Duodenal mucosa (tissue), 2 donors: ENCODE results near the gene BRI3BP.
A peak's percentile ranks its signal among the peaks of the same experiment; 100 is the strongest.

Experiments used
- H3K27ac ChIP-seq: one replicate; pipeline ENCODE4 v1.7.0; 2013; ENCODE audit warnings: low read depth, low read length
- H3K27me3 ChIP-seq, 2 donors: one replicate each; pipeline ENCODE4 v1.7.0; 2013; ENCODE audit warnings: low read length in 2 of 2, control low read depth in 1 of 2; ENCODE audit not compliant: insufficient read depth in 2 of 2, control insufficient read depth in 1 of 2
- H3K36me3 ChIP-seq, 2 donors: one replicate each; pipeline ENCODE4 v1.7.0; 2013; ENCODE audit warnings: low read length in 2 of 2, control low read depth in 1 of 2; ENCODE audit not compliant: insufficient read depth in 2 of 2, control insufficient read depth in 1 of 2
- H3K4me1 ChIP-seq, 2 donors: one replicate each; pipeline ENCODE4 v1.7.0; 2013; ENCODE audit warnings: low read length in 2 of 2, control low read depth in 1 of 2; ENCODE audit not compliant: insufficient read depth in 2 of 2, control insufficient read depth in 1 of 2
- H3K4me3 ChIP-seq, 2 donors: one replicate each; pipeline ENCODE4 v1.7.0; 2013; ENCODE audit warnings: low read length in 2 of 2, low read depth in 1 of 2
- H3K9ac ChIP-seq, 2 donors: one replicate each; pipeline ENCODE4 v1.7.0; 2013; ENCODE audit warnings: low read length in 2 of 2, low read depth in 1 of 2
- H3K9me3 ChIP-seq, 2 donors: one replicate each; pipeline ENCODE4 v1.7.0; 2013; ENCODE audit warnings: low read length in 2 of 2, control low read depth in 1 of 2; ENCODE audit not compliant: control insufficient read depth in 1 of 2

Gene BRI3BP, protein sequence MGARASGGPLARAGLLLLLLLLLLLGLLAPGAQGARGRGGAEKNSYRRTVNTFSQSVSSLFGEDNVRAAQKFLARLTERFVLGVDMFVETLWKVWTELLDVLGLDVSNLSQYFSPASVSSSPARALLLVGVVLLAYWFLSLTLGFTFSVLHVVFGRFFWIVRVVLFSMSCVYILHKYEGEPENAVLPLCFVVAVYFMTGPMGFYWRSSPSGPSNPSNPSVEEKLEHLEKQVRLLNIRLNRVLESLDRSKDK

GRCh38 chr12:124993626-124994436, at the start of gene BRI3BP:
Gene BRI3BP (plus strand): TSS chr12:124993645. CDS start chr12:124993791, 146 bp downstream.
- H3K9me3 ChIP-seq = no peaks in the 10 kb centered on the region
- peak within 1 kb of the TSS; percentile 61 to 66 for H3K9ac ChIP-seq
- peak within 1 kb of the TSS; percentile 56 for H3K27ac ChIP-seq
- no peaks in the 10 kb centered on the region for H3K27me3 ChIP-seq
- H3K4me1 ChIP-seq = peaks cover 15 to 29% of the 10 kb centered on the region in 2 donors
- H3K4me3 ChIP-seq = peak within 1 kb of the TSS; percentile 91 to 95
- H3K36me3 ChIP-seq = no peaks in the 10 kb centered on the region

- Histone ChIP-seq H3K4me1 (no peaks in the 10 kb centered on the region), H3K27me3 (no peaks in the 10 kb centered on the region), H3K9me3 (no peaks in the 10 kb centered on the region), H3K4me3 (no peak overlapping the region), H3K27ac (no peak overlapping the region), H3K9ac (no peak overlapping the region), H3K36me3 (peaks cover 9 to 40% of the 10 kb centered on the region in 2 donors)
Observed at GRCh38 chr12:124946447-124946793, 47.0 kb upstream of the BRI3BP start.

- Histone ChIP-seq H3K36me3 (peaks cover 9 to 40% of the 10 kb centered on the region in 2 donors), H3K27me3 (no peaks in the 10 kb centered on the region), H3K4me3 (no peak overlapping the region), H3K9ac (no peak overlapping the region), H3K27ac (no peak overlapping the region), H3K4me1 (no peaks in the 10 kb centered on the region), H3K9me3 (no peaks in the 10 kb centered on the region)
Observed at GRCh38 chr12:124947013-124947412, 46.4 kb upstream of the BRI3BP start.

DNA sequence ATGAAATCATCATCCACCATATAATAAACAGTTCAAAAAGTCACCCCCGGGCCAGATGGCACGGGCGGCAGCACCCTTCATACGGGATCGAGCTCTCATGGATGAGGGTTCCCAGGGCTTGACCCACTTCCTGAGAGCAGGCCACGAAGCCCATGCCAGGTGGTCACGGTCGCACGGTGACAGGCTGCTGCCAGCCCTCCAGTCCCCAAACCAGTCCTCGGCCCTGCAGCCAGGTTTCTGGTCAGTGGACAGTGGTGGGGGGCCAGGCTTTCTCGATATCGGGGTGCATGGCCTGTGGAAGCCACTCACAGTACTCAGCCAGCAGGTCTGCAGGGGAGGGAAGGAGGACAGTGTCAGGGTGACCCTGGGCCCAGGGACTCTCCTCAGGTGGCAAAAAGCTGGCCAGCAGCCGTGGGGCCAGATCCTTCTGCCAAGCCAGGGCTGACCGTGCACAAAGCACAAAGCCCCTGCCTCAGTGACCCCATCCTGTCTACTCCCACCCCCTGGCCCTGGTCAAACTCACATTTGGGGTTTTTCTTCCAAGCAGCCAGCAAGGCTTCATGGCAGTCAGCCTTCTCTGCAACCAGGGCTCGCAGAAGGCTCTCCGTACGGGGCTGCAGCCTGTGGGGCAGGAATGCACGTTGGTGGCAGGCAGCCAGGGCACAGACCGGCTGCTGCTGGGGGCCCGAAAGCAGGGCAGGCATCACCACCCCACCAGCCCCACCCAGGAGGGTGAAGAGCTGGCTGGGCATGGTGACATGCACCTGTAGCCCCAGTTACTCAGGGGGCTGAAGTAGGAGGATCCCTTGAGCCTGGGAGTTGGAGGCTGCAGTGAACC, 45.7 kb upstream of the BRI3BP start:
- peaks cover 9 to 47% of the 10 kb centered on the region in 2 donors for H3K36me3 ChIP-seq
- no peaks in the 10 kb centered on the region for H3K27me3 ChIP-seq
- H3K4me1 ChIP-seq = no peaks in the 10 kb centered on the region
- H3K9me3 ChIP-seq = no peaks in the 10 kb centered on the region
- no peak overlapping the region for H3K9ac ChIP-seq
- no peak overlapping the region for H3K27ac ChIP-seq
- no peak overlapping the region for H3K4me3 ChIP-seq

GRCh38 chr12:124949066-124949465, 44.4 kb upstream of the BRI3BP start:
- no peak overlapping the region for H3K9ac ChIP-seq
- no peaks in the 10 kb centered on the region for H3K27me3 ChIP-seq
- no peaks in the 10 kb centered on the region for H3K4me1 ChIP-seq
- H3K4me3 ChIP-seq = no peak overlapping the region
- H3K9me3 ChIP-seq = no peaks in the 10 kb centered on the region
- H3K36me3 ChIP-seq = peaks cover 9 to 55% of the 10 kb centered on the region in 2 donors
- H3K27ac ChIP-seq = no peak overlapping the region

- no peaks in the 10 kb centered on the region for H3K27me3 ChIP-seq
- no peak overlapping the region for H3K27ac ChIP-seq
- H3K36me3 ChIP-seq = peaks cover 12 to 61% of the 10 kb centered on the region in 2 donors
- H3K9me3 ChIP-seq = no peaks in the 10 kb centered on the region
- H3K4me3 ChIP-seq = no peak overlapping the region
- H3K4me1 ChIP-seq = no peaks in the 10 kb centered on the region
- H3K9ac ChIP-seq = no peak overlapping the region
Observed at GRCh38 chr12:124949779-124950728, 43.4 kb upstream of the BRI3BP start.

DNA sequence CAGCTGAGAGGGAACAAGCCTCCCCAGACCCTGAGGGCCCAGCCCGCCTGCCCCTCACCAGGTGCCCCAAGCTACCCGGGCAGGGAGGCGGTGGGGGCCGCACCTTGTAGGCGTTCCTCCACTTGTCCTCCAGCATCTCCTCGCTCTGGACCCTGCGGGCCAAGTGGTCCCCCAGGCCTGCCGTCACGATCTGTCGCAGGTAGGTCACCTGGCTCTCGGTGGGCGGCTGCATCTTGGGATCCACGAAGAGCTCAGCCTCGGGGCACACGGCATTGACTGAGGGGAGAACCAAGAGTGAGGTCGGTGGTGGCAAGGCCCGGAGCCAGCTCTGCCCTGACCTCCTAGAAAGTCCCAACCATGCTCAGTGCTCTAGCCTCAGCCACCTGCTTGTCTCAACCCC, 41.1 kb upstream of the BRI3BP start:
- no peak overlapping the region for H3K9ac ChIP-seq
- no peaks in the 10 kb centered on the region for H3K9me3 ChIP-seq
- no peak overlapping the region for H3K4me3 ChIP-seq
- no peaks in the 10 kb centered on the region for H3K27me3 ChIP-seq
- H3K36me3 ChIP-seq = peaks cover 15 to 74% of the 10 kb centered on the region in 2 donors
- H3K27ac ChIP-seq = no peak overlapping the region
- no peaks in the 10 kb centered on the region for H3K4me1 ChIP-seq

- peaks cover 10 to 71% of the 10 kb centered on the region in 2 donors for H3K36me3 ChIP-seq
- H3K27ac ChIP-seq = no peak overlapping the region
- no peaks in the 10 kb centered on the region for H3K4me1 ChIP-seq
- no peaks in the 10 kb centered on the region for H3K9me3 ChIP-seq
- H3K9ac ChIP-seq = no peak overlapping the region
- H3K27me3 ChIP-seq = no peaks in the 10 kb centered on the region
- H3K4me3 ChIP-seq = no peak overlapping the region
Observed at GRCh38 chr12:124952801-124953200, 40.6 kb upstream of the BRI3BP start.

DNA sequence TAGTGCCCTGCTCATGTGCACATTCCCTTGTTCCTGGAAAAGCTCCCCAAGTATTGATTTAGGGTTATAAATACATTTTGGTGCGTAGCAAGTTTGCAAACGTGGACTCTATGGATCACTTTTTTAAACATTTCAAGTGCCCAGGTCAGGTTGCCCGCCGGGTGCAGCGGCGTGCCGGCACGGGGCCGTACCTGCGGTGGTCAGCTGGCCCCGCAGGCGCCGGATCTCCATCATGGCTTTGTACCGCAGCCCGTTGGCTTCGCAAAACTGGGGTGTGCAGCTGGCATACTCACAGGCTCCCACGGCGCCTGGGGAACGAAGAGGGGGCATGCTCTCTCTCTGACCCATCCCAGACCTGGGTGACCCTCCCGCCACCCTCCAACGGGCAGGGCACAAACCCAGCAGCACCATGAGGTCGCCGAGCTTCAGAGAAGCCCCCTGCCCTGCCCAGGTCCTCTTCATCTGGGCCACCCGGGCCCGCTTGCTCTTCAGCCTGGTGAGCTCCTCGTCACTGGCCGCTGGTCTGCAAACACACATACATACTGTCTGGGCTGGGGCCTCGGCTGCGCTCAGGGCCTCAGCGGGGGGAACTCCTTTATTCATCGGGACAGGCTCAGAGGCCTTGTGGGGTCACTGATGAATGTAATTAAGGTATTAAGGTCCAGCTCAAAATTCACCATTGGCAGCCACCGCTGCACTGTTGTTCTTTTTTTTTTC, 39.6 kb upstream of the BRI3BP start:
- no peaks in the 10 kb centered on the region for H3K9me3 ChIP-seq
- H3K36me3 ChIP-seq = peaks cover 7 to 71% of the 10 kb centered on the region in 2 donors
- no peak overlapping the region for H3K27ac ChIP-seq
- H3K4me1 ChIP-seq = no peaks in the 10 kb centered on the region
- H3K9ac ChIP-seq = no peak overlapping the region
- H3K4me3 ChIP-seq = no peak overlapping the region
- H3K27me3 ChIP-seq = no peaks in the 10 kb centered on the region
